HG02588 (cell line): ENCODE data around the gene CACTIN.
"Not testable (repeated sequence)": the region's sequence is repeated elsewhere in the genome, so short reads cannot be mapped to it uniquely, and the experiment has no call there.

ENCODE experiments used
- ATAC-seq: cut with Tn5 transposase; IDR thresholded peaks from one replicate; pipeline ENCODE4 v1.9.1; 2021; ENCODE audit warnings: mild to moderate bottlenecking, moderate library complexity; ENCODE audit not compliant: unreplicated experiment

Gene CACTIN

GRCh38 chr19:3626473-3627350 is at the start of gene CACTIN:
Gene CACTIN (minus strand): TSS chr19:3626790. CDS start chr19:3626762, 28 bp downstream.
- ATAC-seq = peak; percentile 87

- ATAC-seq = no peak
Measured at GRCh38 chr19:3674784-3675543, 48.4 kb upstream of the CACTIN start.

DNA sequence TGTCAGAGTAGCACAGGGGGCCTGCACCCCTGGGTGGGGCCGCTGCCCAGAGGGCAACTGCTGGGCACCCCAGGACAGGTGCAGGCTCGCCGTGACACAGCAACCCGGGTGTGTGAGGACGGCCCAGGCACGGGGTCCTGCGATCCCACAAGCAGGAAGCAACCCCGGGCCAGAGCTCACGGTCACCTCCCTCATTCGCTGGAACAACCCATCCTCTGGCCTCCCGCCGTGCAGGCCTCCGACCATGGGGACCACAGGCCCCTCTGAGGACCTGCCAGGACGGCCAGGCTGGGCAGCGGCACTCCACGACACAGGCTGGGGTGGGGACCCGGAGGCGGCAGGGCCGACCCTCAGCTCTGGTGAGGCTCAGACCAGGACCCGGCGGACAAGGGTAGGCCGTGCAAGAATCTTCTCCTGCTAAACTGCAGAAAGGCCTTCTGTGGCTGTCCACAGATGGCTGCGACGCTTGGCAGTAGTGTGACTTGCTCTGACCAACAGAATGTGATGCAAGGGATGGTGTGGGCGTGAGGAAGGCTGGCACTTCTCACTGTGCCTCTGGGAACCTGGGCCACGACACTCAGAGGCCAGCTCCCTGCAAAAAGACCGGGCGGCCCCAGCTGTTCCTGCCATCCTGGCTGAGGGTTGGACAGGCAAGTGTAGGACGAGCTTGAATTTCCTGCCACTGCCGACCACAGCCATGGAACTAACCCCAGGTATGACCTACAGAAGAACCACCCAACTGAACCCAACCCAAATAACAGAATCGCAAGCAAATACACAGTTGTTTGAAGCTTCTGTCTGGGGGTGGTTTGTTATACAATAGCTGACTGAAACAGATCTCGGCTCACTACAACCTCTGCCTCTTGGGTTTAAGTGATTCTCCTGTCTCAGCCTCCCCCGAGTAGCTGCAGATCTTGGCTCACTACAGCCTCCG is 47.2 kb upstream of the CACTIN start:
- ATAC-seq = no peak

GRCh38 chr19:3672993-3673392 is 46.4 kb upstream of the CACTIN start:
- ATAC-seq = no peak

- no peak for ATAC-seq
Measured at GRCh38 chr19:3672575-3672948, 46.0 kb upstream of the CACTIN start.

GRCh38 chr19:3671680-3672574 is 45.3 kb upstream of the CACTIN start:
- no peak for ATAC-seq

DNA sequence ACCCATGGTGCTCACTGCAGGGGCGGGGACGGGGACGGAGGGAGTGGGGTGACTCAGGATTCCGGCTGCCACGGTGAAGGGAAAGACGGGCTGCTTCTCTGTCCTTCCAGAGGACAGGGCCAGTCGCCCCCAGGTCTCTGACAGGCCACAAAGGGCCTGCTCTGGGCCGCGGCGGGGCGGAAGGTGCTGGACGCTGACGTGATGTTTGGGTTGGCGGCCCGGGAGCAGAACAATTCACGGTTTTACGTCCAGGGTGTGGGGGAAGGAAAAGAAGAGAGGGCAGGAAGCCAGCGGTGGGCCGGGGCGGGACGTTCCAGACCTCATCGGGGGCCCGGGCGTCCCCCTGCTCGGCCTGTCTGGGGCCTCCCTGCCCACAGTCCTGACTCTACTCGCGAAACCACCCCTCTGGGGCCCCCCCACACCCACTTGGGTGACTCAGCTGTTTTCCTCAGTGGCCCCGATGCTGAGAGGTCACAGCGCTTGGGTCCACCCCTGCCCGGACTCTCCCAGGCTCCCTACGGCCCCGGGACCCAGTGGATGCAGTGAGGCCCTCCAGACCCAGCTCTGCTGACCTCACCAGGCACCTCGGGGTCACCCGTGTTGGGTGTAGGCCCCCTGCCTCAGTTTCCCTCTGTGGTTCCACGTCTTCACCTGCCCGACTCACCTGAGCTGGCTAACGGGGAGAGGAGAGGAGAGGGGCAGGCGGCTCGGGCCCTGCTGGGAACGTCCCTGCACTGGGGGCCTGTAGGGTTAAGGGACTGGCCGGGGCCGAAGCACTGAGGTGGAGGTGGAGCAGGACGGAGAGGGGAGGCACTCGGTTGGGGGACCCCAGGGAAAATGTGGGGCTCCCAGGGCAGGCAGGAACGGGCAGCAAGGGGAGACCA is 44.4 kb upstream of the CACTIN start:
- ATAC-seq = no peak

DNA sequence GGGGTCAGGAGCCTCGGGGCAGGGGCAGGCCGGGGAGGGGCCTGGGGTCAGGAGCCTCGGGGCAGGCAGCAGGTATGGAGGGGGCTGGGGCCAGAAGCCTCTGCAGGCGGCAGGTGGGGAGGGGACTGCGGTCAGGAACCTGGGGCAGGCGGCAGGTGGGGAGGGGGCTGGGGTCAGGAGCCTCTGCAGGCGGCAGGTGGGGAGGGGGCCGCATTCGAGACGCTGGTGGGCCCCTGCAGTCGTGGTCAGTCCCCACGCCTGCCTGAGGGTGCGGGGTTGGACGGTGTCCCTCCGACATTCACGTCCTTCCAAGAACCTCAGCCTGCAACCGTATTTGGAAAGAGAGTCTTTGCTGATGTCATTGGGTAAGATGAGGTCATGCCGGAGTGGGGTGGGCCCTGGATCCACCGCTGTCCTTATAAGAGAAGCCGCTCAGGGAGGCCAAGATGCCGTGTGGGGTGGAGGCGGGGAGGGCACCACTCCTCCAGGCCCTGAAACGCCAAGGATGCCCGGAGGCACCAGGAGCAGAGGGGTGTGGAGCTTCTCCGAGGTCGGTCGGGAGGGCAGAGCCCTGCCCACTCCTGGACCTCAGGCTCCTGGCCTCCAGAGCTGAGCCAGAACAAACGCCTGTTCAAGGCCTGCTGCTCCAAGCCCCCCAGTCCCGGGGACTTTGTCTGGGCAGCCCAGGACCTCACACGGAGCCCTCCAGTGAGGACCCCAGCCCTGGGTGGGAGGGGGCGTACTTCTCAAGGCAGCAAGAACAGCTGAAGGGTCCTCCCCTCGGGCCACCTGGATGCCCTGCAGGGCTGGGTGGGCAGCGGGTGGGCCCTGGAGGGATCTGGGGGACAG is 43.6 kb upstream of the CACTIN start:
- ATAC-seq = no peak

- ATAC-seq = no peak
Measured at GRCh38 chr19:3669082-3669946, 42.7 kb upstream of the CACTIN start.

GRCh38 chr19:3668331-3669081 is 41.9 kb upstream of the CACTIN start:
- no peak for ATAC-seq

GRCh38 chr19:3667766-3668165 is 41.2 kb upstream of the CACTIN start:
- no peak for ATAC-seq

- ATAC-seq = no peak
Measured at GRCh38 chr19:3667037-3667638, 40.5 kb upstream of the CACTIN start.

GRCh38 chr19:3666545-3666856 is 39.9 kb upstream of the CACTIN start:
- ATAC-seq = not testable (repeated sequence)

- ATAC-seq = no peak
Measured at GRCh38 chr19:3665681-3666544, 39.3 kb upstream of the CACTIN start.
